Measurements from ENCODE around the gene DCAF4L1. TPM values are rescaled to one million over a fixed set of nuclear protein-coding genes. Genes with fewer than 3 reads are reported as not detected.

Gene DCAF4L1
- total RNA-seq, 1 experiment from 2014 or later, result 0.36 TPM

GRCh38 chr4:41999321-41999720, 17.8 kb downstream of the DCAF4L1 start:
- no peak overlapping the region for H3K4me3 ChIP-seq (ENCODE audit: low read depth, low read length)
- no peaks in the 10 kb centered on the region for H3K9me3 Mint-ChIP-seq (ENCODE audit: unreplicated experiment)
- H3K27ac Mint-ChIP-seq (ENCODE audit: unreplicated experiment), result no peak overlapping the region
- H3K27me3 Mint-ChIP-seq (ENCODE audit: insufficient read depth, unreplicated experiment), result no peaks in the 10 kb centered on the region
- no peak for DNase-seq
- intact Hi-C loops (cut with micrococcal nuclease; ENCODE audit: unreplicated experiment), result no loop called here
- H3K36me3 ChIP-seq (ENCODE audit: control insufficient read depth, insufficient read depth, low read length), result no peaks in the 10 kb centered on the region; the same call in 1 of the 2 replicates
- CTCF ChIA-PET, result no interaction called here
- peaks cover 6% of the 10 kb centered on the region for H3K36me3 Mint-ChIP-seq (ENCODE audit: insufficient read depth, unreplicated experiment)
- TF ChIP-seq CTCF (IDR thresholded peaks at IDR 0.05; ENCODE audit: insufficient read depth in 1 of 2, low read depth in 1 of 2, low read length in 1 of 2, severe bottlenecking in 1 of 2, unreplicated experiment in 1 of 2), result no peak
- no TSS peak for BruUV-seq (replicated peaks)
- H3K4me3 Mint-ChIP-seq (ENCODE audit: unreplicated experiment), result no peak overlapping the region
- H3K4me1 ChIP-seq, result no peaks in the 10 kb centered on the region
- POLR2A ChIA-PET, result no interaction called here
- H3K9me3 ChIP-seq, result no peaks in the 10 kb centered on the region
- H3K27me3 ChIP-seq (replicated peaks; ENCODE audit: control insufficient read depth, insufficient read depth, low read length), result no peaks in the 10 kb centered on the region
- no peaks in the 10 kb centered on the region for H3K4me1 Mint-ChIP-seq (ENCODE audit: low read depth, unreplicated experiment)

GRCh38 chr4:42008011-42008786, 26.6 kb downstream of the DCAF4L1 start:
- Mint-ChIP-seq H3K27ac (ENCODE audit: unreplicated experiment) (no peak overlapping the region), H3K36me3 (ENCODE audit: insufficient read depth, unreplicated experiment) (peaks cover 9% of the 10 kb centered on the region), H3K4me3 (ENCODE audit: unreplicated experiment) (no peak overlapping the region), H3K27me3 (ENCODE audit: insufficient read depth, unreplicated experiment) (no peaks in the 10 kb centered on the region), H3K9me3 (ENCODE audit: unreplicated experiment) (no peaks in the 10 kb centered on the region), H3K4me1 (ENCODE audit: low read depth, unreplicated experiment) (no peaks in the 10 kb centered on the region)
- H3K4me1 ChIP-seq, result no peaks in the 10 kb centered on the region
- intact Hi-C loops (cut with micrococcal nuclease; ENCODE audit: unreplicated experiment), result no loop called here
- H3K36me3 ChIP-seq (ENCODE audit: control insufficient read depth, insufficient read depth, low read length), result no peaks in the 10 kb centered on the region
- no peak for TF ChIP-seq CTCF (IDR thresholded peaks at IDR 0.05; ENCODE audit: insufficient read depth in 1 of 2, low read depth in 1 of 2, low read length in 1 of 2, severe bottlenecking in 1 of 2, unreplicated experiment in 1 of 2)
- ChIA-PET CTCF (no interaction called here), POLR2A (no interaction called here)
- no peak overlapping the region for H3K4me3 ChIP-seq (ENCODE audit: low read depth, low read length)
- no TSS peak for BruUV-seq (replicated peaks)
- no peak for DNase-seq
- no peaks in the 10 kb centered on the region for H3K9me3 ChIP-seq
- H3K27me3 ChIP-seq (replicated peaks; ENCODE audit: control insufficient read depth, insufficient read depth, low read length), result no peaks in the 10 kb centered on the region

GRCh38 chr4:42015438-42015837, 33.9 kb downstream of the DCAF4L1 start:
- H3K4me1 Mint-ChIP-seq (ENCODE audit: low read depth, unreplicated experiment), result no peaks in the 10 kb centered on the region
- Histone ChIP-seq H3K4me3 (ENCODE audit: low read depth, low read length) (no peak overlapping the region), H3K9me3 (no peaks in the 10 kb centered on the region), H3K36me3 (ENCODE audit: control insufficient read depth, insufficient read depth, low read length) (no peaks in the 10 kb centered on the region), H3K27me3 (replicated peaks; ENCODE audit: control insufficient read depth, insufficient read depth, low read length) (no peaks in the 10 kb centered on the region), H3K4me1 (no peaks in the 10 kb centered on the region)
- H3K27ac Mint-ChIP-seq (ENCODE audit: unreplicated experiment), result no peak overlapping the region
- TF ChIP-seq CTCF (IDR thresholded peaks at IDR 0.05; ENCODE audit: insufficient read depth in 1 of 2, low read depth in 1 of 2, low read length in 1 of 2, severe bottlenecking in 1 of 2, unreplicated experiment in 1 of 2), result no peak
- H3K4me3 Mint-ChIP-seq (ENCODE audit: unreplicated experiment), result no peak overlapping the region
- no peak for DNase-seq
- H3K36me3 Mint-ChIP-seq (ENCODE audit: insufficient read depth, unreplicated experiment), result no peaks in the 10 kb centered on the region
- H3K9me3 Mint-ChIP-seq (ENCODE audit: unreplicated experiment), result no peaks in the 10 kb centered on the region
- POLR2A ChIA-PET, result no interaction called here
- no TSS peak for BruUV-seq (replicated peaks)
- no peaks in the 10 kb centered on the region for H3K27me3 Mint-ChIP-seq (ENCODE audit: insufficient read depth, unreplicated experiment)
- CTCF ChIA-PET, result no interaction called here
- intact Hi-C loops (cut with micrococcal nuclease; ENCODE audit: unreplicated experiment), result no loop called here
